DMS53 (cell line): ENCODE measurements around the gene MAP1A.

Experiments
- DNase-seq: peaks from one replicate; lab custom pipeline; 2025; lab: John Stamatoyannopoulos, UW

MAP1A gene

GRCh38 chr15:43517354-43518196 lies at the start of gene MAP1A:
Gene MAP1A (plus strand): TSS chr15:43517608. CDS start chr15:43521474, 3,866 bp downstream.
- peak; percentile 10 for DNase-seq

- no peak for DNase-seq
Measured at GRCh38 chr15:43469867-43470266, 47.5 kb upstream of the MAP1A start.

DNA sequence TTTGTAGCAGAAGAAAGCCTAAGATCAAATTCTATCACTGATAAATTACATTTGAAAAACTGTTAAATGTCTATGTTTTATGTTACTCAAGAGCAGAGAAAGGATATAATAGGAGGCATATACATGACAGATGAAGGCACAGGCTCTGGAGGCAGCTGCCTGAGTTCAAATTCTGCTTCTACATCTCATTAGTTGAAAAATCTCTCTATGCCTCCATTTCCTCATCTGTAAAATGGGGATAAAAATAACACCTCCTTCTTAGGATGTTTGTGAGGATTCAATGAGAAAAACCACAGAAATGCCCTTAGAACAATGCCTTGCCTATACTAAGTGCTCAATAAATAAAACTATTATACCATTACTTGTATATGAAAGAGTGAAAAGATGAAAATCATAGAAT lies 45.4 kb upstream of the MAP1A start:
- no peak for DNase-seq

DNA sequence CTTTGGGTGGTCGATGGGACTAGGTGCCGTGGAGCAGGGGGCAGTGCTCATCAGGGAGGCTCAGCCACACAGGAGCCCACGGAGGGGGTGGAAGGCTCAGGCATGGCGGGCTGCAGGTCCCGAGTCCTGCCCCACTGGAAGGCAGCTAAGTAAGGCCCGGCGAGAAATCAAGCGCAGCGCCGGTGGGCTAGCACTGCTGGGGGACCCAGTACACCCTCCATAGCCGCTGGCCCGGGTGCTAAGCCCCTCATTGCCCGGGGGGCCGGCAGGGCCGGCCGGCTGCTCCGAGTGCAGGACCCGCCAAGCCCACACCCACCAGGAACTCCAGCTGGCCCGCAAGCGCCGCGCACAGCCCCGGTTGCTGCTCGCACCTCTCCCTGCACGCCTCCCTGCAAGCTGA lies 43.5 kb upstream of the MAP1A start:
- no peak for DNase-seq

DNA sequence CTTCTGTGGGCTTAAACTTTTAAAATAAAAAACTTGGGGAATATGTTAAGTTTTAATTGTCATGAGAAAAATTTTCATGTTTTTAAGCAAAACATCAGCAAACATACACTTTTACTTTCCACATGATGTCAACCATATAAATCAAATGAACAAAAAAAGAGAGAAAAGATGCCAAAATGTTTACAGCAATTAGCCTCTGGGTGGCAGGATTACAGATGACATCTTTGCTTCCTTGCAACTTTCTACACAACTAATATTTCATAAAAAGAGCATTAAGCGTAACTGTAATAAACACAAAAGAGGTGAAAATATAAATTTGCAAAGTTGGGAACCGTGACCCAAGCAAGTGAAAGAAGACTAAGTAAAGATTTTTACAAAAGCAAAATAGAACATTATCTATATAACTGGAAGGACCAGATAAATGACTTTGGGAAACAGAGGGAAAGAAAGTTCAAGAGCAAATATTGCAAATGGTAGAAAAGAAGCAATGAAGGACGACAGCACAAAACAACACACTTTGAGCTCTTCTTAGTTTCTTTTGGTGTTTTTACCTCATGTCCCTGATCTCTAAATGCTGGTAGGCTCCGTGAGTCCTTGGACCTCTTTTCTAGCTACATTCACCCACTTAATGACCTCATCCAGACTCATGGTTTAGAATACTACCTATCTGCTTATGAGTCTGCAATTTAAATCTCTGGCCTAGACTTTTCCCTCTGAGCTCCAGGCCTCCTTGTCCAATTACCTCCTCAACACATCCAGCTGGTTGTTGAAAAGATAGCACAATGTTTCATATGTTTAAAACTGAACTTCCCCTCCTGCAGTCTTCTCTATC lies 33.9 kb upstream of the MAP1A start:
- peak; percentile 11 for DNase-seq

- DNase-seq, result no peak
Measured at GRCh38 chr15:43484455-43484854, 33.0 kb upstream of the MAP1A start.

- no peak for DNase-seq
Measured at GRCh38 chr15:43487271-43487895, 30.0 kb upstream of the MAP1A start.

DNA sequence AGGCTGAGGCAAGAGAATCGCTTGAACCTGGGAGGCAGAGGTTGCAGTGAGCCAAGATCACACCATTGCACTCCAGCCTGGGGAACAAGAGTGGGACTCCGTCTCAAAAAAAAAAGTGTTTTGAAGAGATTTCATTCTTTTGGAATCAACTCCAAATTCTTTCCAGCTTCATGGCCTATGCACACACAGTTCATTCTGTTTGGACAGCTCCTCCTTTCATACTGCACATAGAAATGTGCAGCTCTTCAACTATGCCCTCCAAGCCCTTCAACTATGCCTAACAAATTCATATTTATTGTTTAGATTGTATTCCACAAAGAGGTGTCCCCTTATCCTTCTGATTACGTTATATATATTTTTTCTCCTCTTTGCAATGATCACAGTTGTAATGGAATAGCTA lies 28.6 kb upstream of the MAP1A start:
- no peak for DNase-seq

GRCh38 chr15:43489191-43489590 lies 28.2 kb upstream of the MAP1A start:
- no peak for DNase-seq

DNA sequence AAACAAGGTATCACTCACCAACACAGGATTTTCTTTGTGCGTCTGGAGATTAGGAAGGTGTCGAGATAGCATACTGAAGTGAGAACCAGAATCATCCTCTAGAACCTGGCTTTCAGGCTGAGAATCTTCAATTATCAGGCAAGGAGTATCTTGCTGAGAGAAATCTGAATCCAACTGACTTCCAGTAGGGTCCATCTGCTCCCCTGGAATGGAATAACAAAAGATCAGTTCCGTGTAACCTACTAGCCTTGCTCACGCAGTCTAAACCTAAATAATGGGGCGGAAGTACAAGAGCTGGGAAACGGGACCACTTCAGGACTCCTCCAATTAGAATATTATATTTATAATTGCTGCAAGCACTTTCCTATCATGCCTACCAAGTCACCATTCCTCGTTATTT lies 25.1 kb upstream of the MAP1A start:
- peak; percentile 53 for DNase-seq

GRCh38 chr15:43492673-43493601 lies 24.5 kb upstream of the MAP1A start, which contains the start of gene TP53BP1:
Gene TP53BP1 (minus strand): TSS chr15:43493156. CDS start chr15:43493043, 113 bp downstream.
- peak; percentile 97 for DNase-seq

- peak; percentile 52 for DNase-seq
Measured at GRCh38 chr15:43493703-43494472, 23.5 kb upstream of the MAP1A start.

DNA sequence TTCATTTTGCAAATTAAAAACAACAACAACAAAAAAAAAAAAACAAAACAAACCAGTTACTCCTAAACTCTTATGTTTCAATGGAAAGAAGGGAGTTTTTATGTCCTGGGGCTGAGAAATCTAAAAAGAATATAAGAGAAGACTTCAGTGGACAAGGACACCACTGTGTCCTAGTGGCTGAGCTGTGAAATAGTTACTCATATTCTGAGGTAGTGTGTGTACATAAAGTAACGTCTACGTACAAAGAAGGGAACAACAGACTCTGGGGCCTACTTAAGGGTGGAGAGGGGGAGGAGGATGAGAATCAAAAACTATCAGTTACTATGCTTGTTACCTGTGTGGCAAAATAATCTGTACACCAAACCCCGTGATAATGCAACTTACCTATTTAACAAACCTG lies 18.4 kb upstream of the MAP1A start:
- DNase-seq, result peak; percentile 10

DNA sequence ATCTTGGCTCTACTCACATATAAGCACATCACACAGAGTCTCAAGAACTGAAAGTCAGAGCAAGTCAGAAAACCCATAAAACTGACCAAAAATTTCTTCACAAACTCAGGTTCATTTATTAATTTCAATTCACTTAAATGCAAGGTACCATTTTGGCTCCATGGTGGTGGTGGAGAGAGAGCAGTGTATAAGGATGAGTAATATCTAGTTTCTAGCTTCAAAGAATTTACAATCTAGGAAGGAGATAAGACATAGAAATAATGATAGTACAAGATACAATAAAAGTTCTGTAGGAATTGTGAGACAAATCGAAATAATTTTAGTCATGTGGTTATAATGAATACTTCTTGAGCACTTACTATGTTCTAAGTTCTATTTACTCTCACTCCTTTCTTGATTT lies 17.8 kb upstream of the MAP1A start:
- DNase-seq, result no peak

DNA sequence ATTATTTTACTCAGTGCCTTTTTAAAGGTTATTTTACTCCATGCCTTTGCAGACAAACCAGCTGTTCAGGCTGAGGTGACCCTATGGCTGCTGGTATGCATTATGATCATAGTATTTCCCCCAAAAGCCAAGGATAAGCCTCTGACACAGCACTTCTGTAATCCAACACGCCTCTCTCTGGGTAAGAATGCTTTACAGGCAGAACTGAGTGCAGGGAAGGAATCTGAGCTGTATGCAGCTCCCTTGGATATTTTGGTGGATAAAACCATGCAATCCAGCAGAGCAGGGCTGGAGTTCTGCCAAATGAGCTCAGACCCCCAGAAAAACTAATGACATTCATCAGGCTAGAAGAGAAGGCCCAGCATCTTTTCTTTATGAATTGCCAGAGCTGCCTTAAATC lies 11.7 kb upstream of the MAP1A start:
- no peak for DNase-seq

DNA sequence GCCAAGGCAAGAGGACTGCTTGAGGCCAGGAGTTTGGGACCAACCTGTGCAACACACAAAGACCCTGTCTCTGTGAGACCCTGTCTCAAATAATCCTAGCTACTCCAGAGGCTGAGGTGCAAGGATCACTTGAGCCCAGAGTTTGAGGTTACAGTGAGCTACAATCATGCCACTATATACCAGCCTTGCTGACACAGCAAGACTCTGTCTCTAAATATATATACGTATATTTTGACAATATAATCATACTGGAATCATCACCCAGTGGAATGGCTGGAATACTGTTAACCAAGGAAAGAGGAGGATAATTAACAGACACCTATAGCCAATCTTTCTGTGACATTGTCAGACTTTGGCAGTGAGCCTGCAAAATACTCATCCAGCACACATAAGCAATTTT lies 9.0 kb upstream of the MAP1A start:
- DNase-seq, result no peak

- DNase-seq, result no peak
Measured at GRCh38 chr15:43508991-43509659, 8.3 kb upstream of the MAP1A start.

DNA sequence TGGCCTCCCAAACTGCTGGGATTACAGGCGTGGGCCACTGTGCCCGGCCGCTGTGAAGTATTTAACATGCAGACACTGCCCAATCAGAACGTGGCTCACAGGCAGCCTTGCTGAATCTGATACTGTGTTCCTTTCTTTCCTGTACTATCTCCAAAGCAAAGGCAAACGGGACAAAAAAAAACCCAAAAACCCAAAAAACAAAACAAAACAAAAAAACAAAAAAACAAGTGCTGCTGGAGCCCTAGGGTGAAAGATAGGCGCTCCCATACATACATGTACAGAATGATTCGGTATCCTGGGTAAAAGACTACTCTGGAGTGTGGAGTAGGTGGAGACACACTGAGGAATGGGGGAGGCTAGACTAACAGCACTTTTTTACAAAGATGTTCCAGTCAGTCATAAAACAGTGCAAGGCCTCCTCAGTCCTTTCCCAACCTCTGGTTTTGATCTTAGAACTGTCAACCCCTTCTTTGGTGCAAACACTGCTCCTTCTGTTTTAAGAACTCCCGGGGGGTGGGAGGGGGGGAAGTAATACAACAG lies 7.7 kb upstream of the MAP1A start:
- no peak for DNase-seq

DNA sequence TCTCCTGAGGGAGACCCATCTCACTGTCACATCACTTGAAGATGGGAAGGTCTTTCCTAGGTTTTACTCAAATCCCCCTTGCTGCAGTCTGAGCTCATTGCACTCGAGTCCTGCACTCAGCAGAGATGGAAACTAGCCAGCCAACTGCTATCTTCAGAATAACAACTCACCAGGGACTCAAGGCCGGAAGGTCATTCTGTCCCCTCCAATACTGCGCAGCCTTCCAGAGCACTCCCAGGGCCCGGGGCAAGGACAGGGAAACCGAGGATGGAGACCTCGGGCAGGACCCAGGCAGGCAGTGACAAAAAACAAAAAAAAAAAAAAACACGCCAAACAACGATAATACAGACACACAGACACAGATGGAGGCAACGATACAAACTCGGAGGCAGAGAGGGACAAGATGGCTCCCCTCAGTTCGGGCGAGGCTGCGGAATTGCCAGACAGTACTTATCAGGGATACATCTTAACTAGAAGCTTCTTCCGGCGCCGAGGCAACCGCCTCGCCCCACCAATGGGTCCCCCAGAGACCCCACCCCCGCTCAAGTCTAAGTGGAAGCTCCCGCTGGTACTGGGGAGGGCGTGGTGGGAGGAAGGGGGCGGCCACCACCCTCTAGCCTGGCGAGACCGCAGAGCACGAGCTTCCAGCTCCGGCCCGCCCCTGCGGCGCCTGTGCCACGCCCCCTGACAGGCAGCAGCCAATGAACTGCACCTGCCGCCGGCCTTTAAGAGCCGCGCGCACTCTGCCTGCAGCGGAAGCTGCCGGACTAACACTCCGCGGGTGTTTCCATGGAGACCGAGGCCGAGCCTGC lies 7.0 kb upstream of the MAP1A start:
- DNase-seq, result peak; percentile 99
